Endothelial cell of umbilical vein (primary cell): Measurements from ENCODE around the gene TRIM58.

Source experiments
- EZH2 ChIP-seq: IDR thresholded peaks from 2 replicates; pipeline ENCODE4 v1.6.1; 2012; ENCODE audit warnings: borderline replicate concordance, low read depth, mild to moderate bottlenecking, moderate library complexity, low read length, inconsistent platforms; ENCODE audit not compliant: severe bottlenecking
- FOS ChIP-seq: IDR thresholded peaks from 2 replicates; pipeline ENCODE4 v1.6.1; 2011; ENCODE audit warnings: mild to moderate bottlenecking, low read length, moderate library complexity, borderline replicate concordance; ENCODE audit not compliant: insufficient read depth
- POLR2A ChIP-seq: IDR thresholded peaks from 2 replicates; pipeline ENCODE4 v1.6.1; 2012; ENCODE audit warnings: low read depth, mild to moderate bottlenecking, control low read depth, low read length
- POLR2AphosphoS5 ChIP-seq: IDR thresholded peaks from 2 replicates; pipeline ENCODE4 v1.6.1; 2012; ENCODE audit warnings: low read depth, mild to moderate bottlenecking, control low read depth, low read length, moderate library complexity; ENCODE audit not compliant: insufficient read depth
- TF ChIP-seq, protein P1 (sequence below), 2 donors: IDR thresholded peaks; 1 replicate in 1 of 2; 2 replicates in 1 of 2; pipeline ENCODE4 v1.5.1; 2011; ENCODE audit warnings: low read length in 2 of 2, mild to moderate bottlenecking in 2 of 2, moderate library complexity in 2 of 2, control low read depth in 1 of 2, inconsistent platforms in 1 of 2, low read depth in 1 of 2; ENCODE audit not compliant: insufficient read depth in 1 of 2; ENCODE audit errors: extremely low read depth in 1 of 2

GRCh38 chr1:247862756-247863155, 5.8 kb downstream of the TRIM58 start:
- TF ChIP-seq, protein P1, sequence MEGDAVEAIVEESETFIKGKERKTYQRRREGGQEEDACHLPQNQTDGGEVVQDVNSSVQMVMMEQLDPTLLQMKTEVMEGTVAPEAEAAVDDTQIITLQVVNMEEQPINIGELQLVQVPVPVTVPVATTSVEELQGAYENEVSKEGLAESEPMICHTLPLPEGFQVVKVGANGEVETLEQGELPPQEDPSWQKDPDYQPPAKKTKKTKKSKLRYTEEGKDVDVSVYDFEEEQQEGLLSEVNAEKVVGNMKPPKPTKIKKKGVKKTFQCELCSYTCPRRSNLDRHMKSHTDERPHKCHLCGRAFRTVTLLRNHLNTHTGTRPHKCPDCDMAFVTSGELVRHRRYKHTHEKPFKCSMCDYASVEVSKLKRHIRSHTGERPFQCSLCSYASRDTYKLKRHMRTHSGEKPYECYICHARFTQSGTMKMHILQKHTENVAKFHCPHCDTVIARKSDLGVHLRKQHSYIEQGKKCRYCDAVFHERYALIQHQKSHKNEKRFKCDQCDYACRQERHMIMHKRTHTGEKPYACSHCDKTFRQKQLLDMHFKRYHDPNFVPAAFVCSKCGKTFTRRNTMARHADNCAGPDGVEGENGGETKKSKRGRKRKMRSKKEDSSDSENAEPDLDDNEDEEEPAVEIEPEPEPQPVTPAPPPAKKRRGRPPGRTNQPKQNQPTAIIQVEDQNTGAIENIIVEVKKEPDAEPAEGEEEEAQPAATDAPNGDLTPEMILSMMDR (IDR thresholded peaks at IDR 0.05; ENCODE audit: extremely low read depth in 1 of 2, insufficient read depth in 1 of 2, low read depth in 1 of 2, low read length in 2 of 2): no peak
- TF ChIP-seq POLR2A (no peak), FOS (no peak), POLR2AphosphoS5 (no peak), EZH2 (no peak)
